Calu3 (cell line): ENCODE measurements around the gene PPM1L. TPM values are rescaled to one million over a fixed set of nuclear protein-coding genes. Genes with fewer than 3 reads are reported as not detected.

Experiments
- BruUV-seq: library from RNA; stranded (reverse); fragments of 400-500 nt; replicated peaks from 2 replicates; lab custom pipeline; 2021; lab: Mats Ljungman, UMichigan
- CTCF ChIA-PET: fragments of 300-600 bp; sonication (Branson Sonifier 250); formaldehyde crosslinking; loops from one replicate; lab custom pipeline; 2022; ENCODE audit warnings: antibody characterized with exemption; lab: Charles Lee
- DNase-seq: peaks from one replicate; pipeline ENCODE4 v3.0.0; 2022
- H3K27ac Mint-ChIP-seq: one replicate; pipeline ENCODE4 v1.8.0; 2022; ENCODE audit warnings: mixed read lengths; ENCODE audit not compliant: unreplicated experiment
- H3K27me3 Mint-ChIP-seq: one replicate; pipeline ENCODE4 v1.8.0; 2022; ENCODE audit warnings: mixed read lengths; ENCODE audit not compliant: unreplicated experiment
- H3K36me3 Mint-ChIP-seq: one replicate; pipeline ENCODE4 v1.8.0; 2022; ENCODE audit warnings: mild to moderate bottlenecking, moderate library complexity, mixed read lengths; ENCODE audit not compliant: insufficient read depth, unreplicated experiment
- H3K4me1 Mint-ChIP-seq: one replicate; pipeline ENCODE4 v1.8.0; 2022; ENCODE audit warnings: mild to moderate bottlenecking, low read depth, mixed read lengths; ENCODE audit not compliant: unreplicated experiment
- H3K4me3 Mint-ChIP-seq: one replicate; pipeline ENCODE4 v1.8.0; 2022; ENCODE audit warnings: mild to moderate bottlenecking, low read depth, moderate library complexity, mixed read lengths; ENCODE audit not compliant: unreplicated experiment
- H3K9me3 Mint-ChIP-seq: one replicate; pipeline ENCODE4 v1.8.0; 2022; ENCODE audit warnings: low read depth, mixed read lengths; ENCODE audit not compliant: unreplicated experiment
- CTCF ChIP-seq: fragments of 200-600 bp; IDR thresholded peaks from one replicate; pipeline ENCODE4 v1.8.0; 2022; ENCODE audit warnings: antibody characterized with exemption; ENCODE audit not compliant: unreplicated experiment
- intact Hi-C: fragments of 100-400 bp; cut with micrococcal nuclease; formaldehyde crosslinking; loops from one replicate; pipeline ENCODE4 v1.10.0; 2022; ENCODE audit not compliant: unreplicated experiment
- total RNA-seq: library from RNA; stranded (reverse); gene quantifications from 2 replicates; pipeline ENCODE4 v1.2.3, GENCODE V29; 2022

Gene PPM1L
- total RNA-seq, 1 experiment from 2014 or later = 18.4 TPM

- Mint-ChIP-seq H3K36me3 (peaks cover 19% of the 10 kb centered on the region), H3K4me1 (peaks cover 17% of the 10 kb centered on the region), H3K9me3 (no peaks in the 10 kb centered on the region), H3K27me3 (no peaks in the 10 kb centered on the region), H3K4me3 (no peak overlapping the region), H3K27ac (no peak overlapping the region)
- no peak for DNase-seq
- CTCF ChIA-PET = interaction anchor here (0.9 kb wide), 1 partner anchor 70 kb away, joined by 4 read pairs; no protein-coding TSS in a partner anchor
- intact Hi-C loops = no loop called here
- BruUV-seq = no TSS peak
- TF ChIP-seq CTCF = no peak
Observed at GRCh38 chr3:161101609-161102008, 345.6 kb downstream of the PPM1L start.

- peaks cover 19% of the 10 kb centered on the region for H3K36me3 Mint-ChIP-seq
- TSS peak; percentile 33 for BruUV-seq
- TF ChIP-seq CTCF = no peak
- H3K9me3 Mint-ChIP-seq = no peaks in the 10 kb centered on the region
- peak overlapping the region; percentile 85 for H3K4me3 Mint-ChIP-seq
- intact Hi-C loops = loop anchor here (2.0 kb wide), 1 partner anchor 117 kb away; the partner anchor contains the start of gene NMD3
- H3K27ac Mint-ChIP-seq = peak overlapping the region; percentile 50
- CTCF ChIA-PET = interaction anchor here (1.0 kb wide), 1 partner anchor 425 kb away, joined by 3 read pairs; no protein-coding TSS in a partner anchor
- H3K4me1 Mint-ChIP-seq = peaks cover 25% of the 10 kb centered on the region
- H3K27me3 Mint-ChIP-seq = no peaks in the 10 kb centered on the region
- DNase-seq = no peak
Observed at GRCh38 chr3:161103776-161104385, 347.9 kb downstream of the PPM1L start.

- DNase-seq = peak; percentile 81
- BruUV-seq = no TSS peak
Observed at GRCh38 chr3:161104561-161105551, 348.8 kb downstream of the PPM1L start, which contains the start of gene B3GALNT1. Gene B3GALNT1, minus strand, starts transcription at chr3:161105349. Its CDS starts 18,595 bp downstream, at chr3:161086754.

More at GRCh38 chr3:161104561-161105551, 348.8 kb downstream of the PPM1L start, which contains the start of gene B3GALNT1:
- TF ChIP-seq CTCF = no peak
- H3K4me1 Mint-ChIP-seq = peaks cover 26% of the 10 kb centered on the region
- no peaks in the 10 kb centered on the region for H3K9me3 Mint-ChIP-seq
- H3K4me3 Mint-ChIP-seq = peak within 1 kb of the TSS; percentile 85
- H3K27me3 Mint-ChIP-seq = no peaks in the 10 kb centered on the region
- peak within 1 kb of the TSS; percentile 50 for H3K27ac Mint-ChIP-seq
- CTCF ChIA-PET = interaction anchor here (0.5 to 1.5 kb wide), 5 partner anchors 44 to 426 kb away, joined by 3 to 5 read pairs (median 3); no protein-coding TSS in a partner anchor
- intact Hi-C loops = loop anchor here (2.0 kb wide), 1 partner anchor 116 kb away; the partner anchor contains the start of gene NMD3
- H3K36me3 Mint-ChIP-seq = peaks cover 19% of the 10 kb centered on the region
